H9 (cell line): ENCODE data around the gene IPO13. TPM values are rescaled to one million over a fixed set of nuclear protein-coding genes. Genes with fewer than 3 reads are reported as not detected.

Source experiments
- DNase-seq: peaks from one replicate; pipeline ENCODE4 v3.0.0-alpha.2; 2017
- H2AFZ ChIP-seq: one replicate; pipeline ENCODE4 v1.6.1; 2013; ENCODE audit warnings: mild to moderate bottlenecking, low read length, control low read depth, moderate library complexity
- H2AK5ac ChIP-seq: 2 replicates; pipeline ENCODE4 v1.6.1; 2013; ENCODE audit warnings: low read length, control low read depth, mixed read lengths; ENCODE audit not compliant: insufficient read length
- H2BK120ac ChIP-seq: one replicate; pipeline ENCODE4 v1.6.1; 2013; ENCODE audit warnings: low read depth, mild to moderate bottlenecking, low read length, control low read depth, inconsistent platforms; ENCODE audit not compliant: poor library complexity, severe bottlenecking
- H2BK12ac ChIP-seq: 2 replicates; pipeline ENCODE4 v1.6.1; 2013; ENCODE audit warnings: low read length, control low read depth, mixed read lengths, low read depth; ENCODE audit not compliant: insufficient read length
- H2BK15ac ChIP-seq: 2 replicates; pipeline ENCODE4 v1.6.1; 2013; ENCODE audit warnings: low read depth, low read length, control low read depth
- H2BK20ac ChIP-seq: one replicate; pipeline ENCODE4 v1.6.1; 2013; ENCODE audit warnings: low read depth, mild to moderate bottlenecking, low read length, control low read depth, inconsistent platforms; ENCODE audit not compliant: poor library complexity, severe bottlenecking
- H2BK5ac ChIP-seq: 2 replicates; pipeline ENCODE4 v1.6.1; 2013; ENCODE audit warnings: low read length, control low read depth, mixed read lengths; ENCODE audit not compliant: insufficient read length
- H3K14ac ChIP-seq: 2 replicates; pipeline ENCODE4 v1.6.1; 2013; ENCODE audit warnings: low read length, control low read depth; ENCODE audit not compliant: insufficient read depth
- H3K18ac ChIP-seq: 2 replicates; pipeline ENCODE4 v1.6.1; 2013; ENCODE audit warnings: low read depth, mild to moderate bottlenecking, mixed read lengths, low read length, control low read depth; ENCODE audit not compliant: insufficient read length
- H3K23ac ChIP-seq: 2 replicates; pipeline ENCODE4 v1.6.1; 2013; ENCODE audit warnings: low read length, control low read depth, mixed read lengths, low read depth; ENCODE audit not compliant: insufficient read length
- H3K23me2 ChIP-seq: 2 replicates; pipeline ENCODE4 v1.6.1; 2013; ENCODE audit warnings: low read depth, mild to moderate bottlenecking, mixed read lengths, low read length, control low read depth; ENCODE audit not compliant: insufficient read length, poor library complexity, severe bottlenecking
- H3K27ac ChIP-seq: 2 replicates; pipeline ENCODE4 v1.5.1; 2013; ENCODE audit warnings: low read length, control low read depth, mixed read lengths, low read depth; ENCODE audit not compliant: insufficient read length
- H3K27me3 ChIP-seq: 2 replicates; pipeline ENCODE4 v1.6.1; 2013; ENCODE audit warnings: low read length, control low read depth, inconsistent platforms; ENCODE audit not compliant: insufficient read depth
- H3K4ac ChIP-seq: 2 replicates; pipeline ENCODE4 v1.6.1; 2013; ENCODE audit warnings: low read depth, mild to moderate bottlenecking, control low read depth, inconsistent platforms, low read length, moderate library complexity
- H3K4me1 ChIP-seq: 2 replicates; pipeline ENCODE4 v1.6.1; 2013; ENCODE audit warnings: low read length, control low read depth, inconsistent platforms; ENCODE audit not compliant: insufficient read depth
- H3K4me2 ChIP-seq: 2 replicates; pipeline ENCODE4 v1.6.1; 2013; ENCODE audit warnings: low read length, control low read depth, mixed read lengths; ENCODE audit not compliant: insufficient read length, insufficient read depth
- H3K56ac ChIP-seq: 2 replicates; pipeline ENCODE4 v1.6.1; 2013; ENCODE audit warnings: low read depth, mild to moderate bottlenecking, mixed read lengths, low read length, control low read depth; ENCODE audit not compliant: insufficient read length
- H3K79me1 ChIP-seq: 2 replicates; pipeline ENCODE4 v1.6.1; 2013; ENCODE audit warnings: low read depth, mild to moderate bottlenecking, moderate library complexity, low read length, control low read depth, inconsistent platforms; ENCODE audit not compliant: insufficient read depth, poor library complexity, severe bottlenecking
- H3K79me2 ChIP-seq: 2 replicates; pipeline ENCODE4 v1.6.1; 2013; ENCODE audit warnings: low read length, control low read depth, inconsistent platforms; ENCODE audit not compliant: insufficient read depth
- H3K9ac ChIP-seq: 2 replicates; pipeline ENCODE4 v1.6.1; 2013; ENCODE audit warnings: low read length, control low read depth, mixed read lengths; ENCODE audit not compliant: insufficient read length; ENCODE audit errors: extremely low read depth
- H3K9me3 ChIP-seq: one replicate; pipeline ENCODE4 v1.6.1; 2013; ENCODE audit warnings: low read depth, low read length, inconsistent platforms; ENCODE audit not compliant: control insufficient read depth
- H3T11ph ChIP-seq: one replicate; pipeline ENCODE4 v1.6.1; 2013; ENCODE audit warnings: mild to moderate bottlenecking, low read length, control low read depth, inconsistent platforms
- H4K20me1 ChIP-seq: one replicate; pipeline ENCODE4 v1.6.1; 2013; ENCODE audit not compliant: control insufficient read depth, insufficient read length, insufficient read depth
- H4K5ac ChIP-seq: 2 replicates; pipeline ENCODE4 v1.6.1; 2013; ENCODE audit warnings: low read depth, mild to moderate bottlenecking, mixed read lengths, low read length, control low read depth; ENCODE audit not compliant: insufficient read length
- H4K8ac ChIP-seq: replicated peaks from 2 replicates; pipeline ENCODE4 v1.6.1; 2013; ENCODE audit warnings: low read length, control low read depth, mixed read lengths, low read depth; ENCODE audit not compliant: insufficient read length
- H4K91ac ChIP-seq: 2 replicates; pipeline ENCODE4 v1.6.1; 2013; ENCODE audit warnings: low read depth, mild to moderate bottlenecking, moderate library complexity, mixed read lengths, low read length, control low read depth; ENCODE audit not compliant: insufficient read length
- H3K27ac Mint-ChIP-seq, 3 experiments: 2 replicates in 2 of 3; 3 replicates in 1 of 3; pipeline ENCODE4 v1.8.0; 2020 to 2021; ENCODE audit warnings: mixed read lengths in 3 of 3, mild to moderate bottlenecking in 1 of 3, moderate library complexity in 1 of 3
- H3K27me3 Mint-ChIP-seq: 2 replicates; pipeline ENCODE4 v1.8.0; 2021; ENCODE audit warnings: low read depth, mild to moderate bottlenecking, moderate library complexity, mixed read lengths
- H3K36me3 Mint-ChIP-seq, 3 experiments: 2 replicates in 2 of 3; 3 replicates in 1 of 3; pipeline ENCODE4 v1.8.0; 2020 to 2021; ENCODE audit warnings: low read depth in 3 of 3, mixed read lengths in 3 of 3; ENCODE audit not compliant: insufficient read depth in 1 of 3
- H3K4me1 Mint-ChIP-seq, 2 experiments: 2 replicates each; pipeline ENCODE4 v1.8.0; 2020; ENCODE audit warnings: mixed read lengths in 2 of 2
- H3K4me3 Mint-ChIP-seq, 2 experiments: 2 replicates in 1 of 2; 3 replicates in 1 of 2; pipeline ENCODE4 v1.8.0; 2020 to 2021; ENCODE audit warnings: mild to moderate bottlenecking in 2 of 2, mixed read lengths in 2 of 2, moderate library complexity in 1 of 2
- H3K9me3 Mint-ChIP-seq, 2 experiments: 2 replicates in 1 of 2; 3 replicates in 1 of 2; pipeline ENCODE4 v1.8.0; 2020; ENCODE audit warnings: mild to moderate bottlenecking in 2 of 2, mixed read lengths in 2 of 2, moderate library complexity in 1 of 2
- CTCF ChIP-seq: fragments of 200-600 bp; sonication (generic); conservative IDR thresholded peaks from 3 replicates; pipeline ENCODE4 v1.8.0; 2021; ENCODE audit warnings: antibody characterized with exemption, mild to moderate bottlenecking
- WGBS: extraction: QIAGEN DNeasy Blood & Tissue Kit; methylation state at CpG from one replicate; pipeline ENCODE4 v1.1.7; 2013; ENCODE audit warnings: missing lambda C conversion rate, low lambda C conversion rate, mixed read lengths; ENCODE audit not compliant: insufficient read length; ENCODE audit errors: extremely low coverage; 5-methylcytosine and 5-hydroxymethylcytosine counted together
- total RNA-seq: library from RNA; stranded (reverse); gene quantifications from 2 replicates; pipeline ENCODE4 v1.2.1, GENCODE V29; 2021

Gene IPO13
- total RNA-seq, 1 experiment from 2014 or later = 24.5 TPM

- Mint-ChIP-seq H3K4me3 (no peak overlapping the region), H3K27ac (no peak overlapping the region), H3K4me1 (0 out of 4 replicates have a peak, but pooled peaks cover 0 to 2% of the 10 kb centered on the region in 2 experiments), H3K27me3 (peaks cover 5% of the 10 kb centered on the region), H3K9me3 (no peaks in the 10 kb centered on the region), H3K36me3 (peaks cover 0 to 2% (median 0%) of the 10 kb centered on the region in 3 experiments; a peak in 2 of 7 replicates)
- Histone ChIP-seq H3T11ph (no peak overlapping the region), H3K9ac (no peak overlapping the region), H2AFZ (no peak overlapping the region), H2BK12ac (no peak overlapping the region), H3K18ac (no peak overlapping the region), H3K27me3 (no peaks in the 10 kb centered on the region), H4K20me1 (no peaks in the 10 kb centered on the region), H2BK20ac (no peak overlapping the region), H3K4me1 (no peaks in the 10 kb centered on the region), H4K91ac (no peak overlapping the region), H3K79me1 (no peaks in the 10 kb centered on the region), H3K4me2 (no peak overlapping the region), H4K8ac (no peak overlapping the region), H3K23me2 (no peaks in the 10 kb centered on the region), H2BK120ac (no peak overlapping the region), H3K14ac (no peak overlapping the region), H3K9me3 (no peaks in the 10 kb centered on the region), H4K5ac (no peak overlapping the region), H3K23ac (no peak overlapping the region), H2BK5ac (no peak overlapping the region), H3K4ac (no peak overlapping the region), H3K27ac (no peak overlapping the region), H3K56ac (no peak overlapping the region), H2BK15ac (no peak overlapping the region), H3K79me2 (no peaks in the 10 kb centered on the region), H2AK5ac (no peak overlapping the region)
- WGBS = no CpG with 5 or more reads among the region's 7 CpGs
- DNase-seq = no peak
- TF ChIP-seq CTCF = no peak
Observed at GRCh38 chr1:43904660-43905551, 41.8 kb upstream of the IPO13 start.
